IMR-90 (cell line): ENCODE measurements around the gene CARD10. TPM values are rescaled to one million over a fixed set of nuclear protein-coding genes. Genes with fewer than 3 reads are reported as not detected.

Source experiments
- ATAC-seq: fragments of 200-7000 bp; cut with Tn5 transposase; 2 replicates; pipeline ENCODE4 v1.9.1; 2020; ENCODE audit warnings: low read depth, mild to moderate bottlenecking, moderate library complexity
- BruUV-seq: library from RNA; stranded (reverse); fragments of 400-500 nt; replicated peaks from 2 replicates; lab custom pipeline; 2021; lab: Mats Ljungman, UMichigan
- CTCF ChIA-PET: fragments of 300-600 bp; formaldehyde crosslinking; extraction: SDS; loops from one replicate; lab custom pipeline; 2021; ENCODE audit warnings: antibody characterized with exemption; lab: Yijun Ruan, JAX
- POLR2A ChIA-PET: fragments of 300-600 bp; sonication (Branson Sonifier 250); formaldehyde crosslinking; loops from one replicate; lab custom pipeline; 2022; ENCODE audit warnings: antibody characterized with exemption; ENCODE audit not compliant: unreplicated experiment; lab: Charles Lee
- DNase-seq: peaks from one replicate; pipeline ENCODE4 v3.0.0; 2013
- H2AFZ ChIP-seq: replicated peaks from 2 replicates; pipeline ENCODE3; 2013; ENCODE audit warnings: low read length, mild to moderate bottlenecking; ENCODE audit not compliant: poor library complexity
- H2AK5ac ChIP-seq: 2 replicates; pipeline ENCODE4 v1.6.1; 2013; ENCODE audit warnings: low read depth, low read length, inconsistent platforms
- H2AK9ac ChIP-seq: replicated peaks from 2 replicates; pipeline ENCODE3; 2013; ENCODE audit warnings: mild to moderate bottlenecking, low read depth, low read length, moderate library complexity; ENCODE audit not compliant: poor library complexity
- H2BK120ac ChIP-seq: 2 replicates; pipeline ENCODE4 v1.6.1; 2013; ENCODE audit warnings: low read depth, low read length, inconsistent platforms
- H2BK15ac ChIP-seq: 3 replicates; pipeline ENCODE4 v1.6.1; 2013; ENCODE audit warnings: low read depth, low read length, inconsistent platforms
- H2BK20ac ChIP-seq: 2 replicates; pipeline ENCODE4 v1.6.1; 2013; ENCODE audit warnings: low read depth, mild to moderate bottlenecking, inconsistent platforms, low read length, moderate library complexity
- H2BK5ac ChIP-seq: 2 replicates; pipeline ENCODE4 v1.6.1; 2013; ENCODE audit warnings: mild to moderate bottlenecking, low read depth, low read length, inconsistent platforms; ENCODE audit not compliant: poor library complexity, severe bottlenecking
- H3K14ac ChIP-seq: replicated peaks from 2 replicates; pipeline ENCODE4 v1.6.1; 2013; ENCODE audit warnings: low read depth, low read length, inconsistent platforms
- H3K18ac ChIP-seq: 2 replicates; pipeline ENCODE4 v1.6.1; 2013; ENCODE audit warnings: low read depth, low read length, control low read depth
- H3K23ac ChIP-seq: 2 replicates; pipeline ENCODE4 v1.6.1; 2013; ENCODE audit warnings: low read depth, low read length, inconsistent platforms
- H3K27ac ChIP-seq: 2 replicates; pipeline ENCODE4 v1.5.1; 2013; ENCODE audit warnings: mild to moderate bottlenecking, control low read depth, low read length; ENCODE audit not compliant: insufficient read depth
- H3K27me3 ChIP-seq: 2 replicates; pipeline ENCODE4 v1.6.1; 2013; ENCODE audit warnings: low read length; ENCODE audit not compliant: control insufficient read depth, insufficient read depth
- H3K36me3 ChIP-seq: 2 replicates; pipeline ENCODE4 v1.6.1; 2013; ENCODE audit warnings: low read length, mixed read lengths; ENCODE audit not compliant: control insufficient read depth, insufficient read depth
- H3K4ac ChIP-seq: 2 replicates; pipeline ENCODE4 v1.6.1; 2013; ENCODE audit warnings: low read depth, low read length, inconsistent platforms
- H3K4me1 ChIP-seq: 2 replicates; pipeline ENCODE4 v1.6.1; 2013; ENCODE audit warnings: low read length, mixed read lengths; ENCODE audit not compliant: control insufficient read depth, insufficient read depth
- H3K4me2 ChIP-seq: 2 replicates; pipeline ENCODE4 v1.6.1; 2013; ENCODE audit warnings: low read depth, mild to moderate bottlenecking, control low read depth, low read length, moderate library complexity
- H3K4me3 ChIP-seq: 2 replicates; pipeline ENCODE4 v1.5.1; 2013; ENCODE audit warnings: low read depth, mild to moderate bottlenecking, control low read depth, low read length, moderate library complexity; ENCODE audit not compliant: insufficient read depth
- H3K56ac ChIP-seq: 2 replicates; pipeline ENCODE4 v1.6.1; 2013; ENCODE audit warnings: low read length, inconsistent platforms; ENCODE audit not compliant: insufficient read depth; ENCODE audit errors: extremely low read depth
- H3K79me1 ChIP-seq, 2 experiments: 2 replicates each; pipeline ENCODE4 v1.6.1; 2013; ENCODE audit warnings: low read length in 2 of 2, inconsistent platforms in 1 of 2, low read depth in 1 of 2
- H3K9ac ChIP-seq: 2 replicates; pipeline ENCODE4 v1.6.1; 2013; ENCODE audit warnings: low read depth, low read length, control low read depth
- H3K9me1 ChIP-seq: 2 replicates; pipeline ENCODE4 v1.6.1; 2013; ENCODE audit warnings: low read length, inconsistent platforms; ENCODE audit not compliant: insufficient read depth
- H3K9me3 ChIP-seq: 2 replicates; pipeline ENCODE4 v1.6.1; 2013; ENCODE audit warnings: low read length; ENCODE audit not compliant: control insufficient read depth, insufficient read depth
- H4K20me1 ChIP-seq: 2 replicates; pipeline ENCODE4 v1.6.1; 2013; ENCODE audit warnings: low read length, inconsistent platforms; ENCODE audit not compliant: insufficient read depth
- H4K5ac ChIP-seq: 2 replicates; pipeline ENCODE4 v1.6.1; 2013; ENCODE audit warnings: mild to moderate bottlenecking, low read depth, low read length, control low read depth
- H4K8ac ChIP-seq, 2 experiments: 2 replicates each; pipeline ENCODE4 v1.6.1; 2013; ENCODE audit warnings: low read depth in 2 of 2, low read length in 2 of 2, control low read depth in 1 of 2, inconsistent platforms in 1 of 2
- H4K91ac ChIP-seq: 2 replicates; pipeline ENCODE4 v1.6.1; 2013; ENCODE audit warnings: low read depth, low read length, inconsistent platforms; ENCODE audit not compliant: insufficient read depth
- BHLHE40 ChIP-seq: fragments of 150-350 bp; IDR thresholded peaks from 2 replicates; pipeline ENCODE4 v1.6.1; 2016; ENCODE audit warnings: mild to moderate bottlenecking, low read depth, low read length
- CEBPB ChIP-seq: IDR thresholded peaks from 2 replicates; pipeline ENCODE4 v1.6.1; 2012; ENCODE audit warnings: low read depth, low read length, improper control_type of control experiment
- CHD1 ChIP-seq: IDR thresholded peaks from 2 replicates; pipeline ENCODE4 v1.6.1; 2012; ENCODE audit warnings: low read depth, low read length, improper control_type of control experiment
- FOS ChIP-seq: fragments of 150-350 bp; IDR thresholded peaks from 2 replicates; pipeline ENCODE4 v1.6.1; 2016; ENCODE audit warnings: low read depth, low read length
- MAFK ChIP-seq: IDR thresholded peaks from 2 replicates; pipeline ENCODE4 v1.6.1; 2012; ENCODE audit warnings: low read depth, low read length, improper control_type of control experiment
- MAZ ChIP-seq: IDR thresholded peaks from 2 replicates; pipeline ENCODE4 v1.6.1; 2012; ENCODE audit warnings: low read depth, mild to moderate bottlenecking, low read length, improper control_type of control experiment, moderate library complexity, borderline replicate concordance
- MXI1 ChIP-seq: IDR thresholded peaks from 2 replicates; pipeline ENCODE4 v1.6.1; 2012; ENCODE audit warnings: low read depth, mild to moderate bottlenecking, low read length, moderate library complexity, borderline replicate concordance
- NFE2L2 ChIP-seq: fragments of 150-350 bp; IDR thresholded peaks from 2 replicates; pipeline ENCODE4 v1.6.1; 2016; ENCODE audit warnings: low read depth, mild to moderate bottlenecking, low read length
- POLR2A ChIP-seq: IDR thresholded peaks from 2 replicates; pipeline ENCODE4 v1.6.1; 2012; ENCODE audit warnings: mild to moderate bottlenecking, low read depth, low read length
- RAD21 ChIP-seq: IDR thresholded peaks from 2 replicates; pipeline ENCODE4 v1.6.1; 2012; ENCODE audit warnings: low read length, improper control_type of control experiment
- RCOR1 ChIP-seq: IDR thresholded peaks from 2 replicates; pipeline ENCODE4 v1.6.1; 2012; ENCODE audit warnings: mild to moderate bottlenecking, low read length, improper control_type of control experiment; ENCODE audit not compliant: insufficient replicate concordance
- RFX5 ChIP-seq: IDR thresholded peaks from 2 replicates; pipeline ENCODE4 v1.8.0; 2012; ENCODE audit warnings: low read depth, mild to moderate bottlenecking, low read length, moderate library complexity
- SMC3 ChIP-seq: fragments of 150-350 bp; IDR thresholded peaks from 2 replicates; pipeline ENCODE4 v1.6.1; 2016; ENCODE audit warnings: low read depth, mild to moderate bottlenecking, antibody characterized with exemption, low read length, moderate library complexity
- WGBS, 2 experiments: methylation state at CpG; one replicate each; pipeline versions ENCODE4 v1.1.5 to v1.1.7; 2013; ENCODE audit warnings: missing lambda C conversion rate in 2 of 2; ENCODE audit not compliant: insufficient read length in 1 of 2; ENCODE audit errors: extremely low coverage in 2 of 2; 5-methylcytosine and 5-hydroxymethylcytosine counted together
- dilution Hi-C: fragments of 300-500 bp; cut with HindIII; formaldehyde crosslinking; loops from one replicate; pipeline ENCODE4 v1.14.3; 2018; ENCODE audit warnings: low sequenced_read_pairs; ENCODE audit not compliant: unreplicated experiment
- in situ Hi-C: fragments of 300-500 bp; cut with MboI; formaldehyde crosslinking; loops from 3 replicates; pipeline ENCODE4 v1.14.3; 2019; ENCODE audit warnings: low sequenced_read_pairs, inconsistent platforms, mixed read lengths
- intact Hi-C: fragments of 100-400 bp; cut with micrococcal nuclease; formaldehyde crosslinking; loops from 2 replicates; pipeline ENCODE4 v1.10.0; 2022
- polyA plus RNA-seq, 3 experiments: library from polyadenylated mRNA; depleted of rRNA; stranded (reverse); fragments of >200 nt; gene quantifications; 2 replicates each; pipeline ENCODE4 v1.2.3, GENCODE V29; 2012; ENCODE audit warnings: low replicate concordance in 1 of 3
- total RNA-seq: library from RNA; depleted of rRNA; stranded (reverse); fragments of >200 nt; gene quantifications from 2 replicates; pipeline ENCODE4 v1.2.3, GENCODE V29; 2012
- TF ChIP-seq, protein P1 (sequence below): fragments of 150-350 bp; IDR thresholded peaks from 2 replicates; pipeline ENCODE4 v1.6.1; 2017; ENCODE audit warnings: mild to moderate bottlenecking, antibody characterized with exemption, low read length, low read depth
- TF ChIP-seq, protein P2 (sequence below): fragments of 150-350 bp; IDR thresholded peaks from 2 replicates; pipeline ENCODE4 v1.6.1; 2016; ENCODE audit warnings: low read depth, mild to moderate bottlenecking, low read length, moderate library complexity, borderline replicate concordance
- TF ChIP-seq, protein P3 (sequence below): conservative IDR thresholded peaks from 2 replicates; pipeline ENCODE4 v1.5.1; 2012; ENCODE audit warnings: mild to moderate bottlenecking, low read depth, low read length, improper control_type of control experiment

Gene CARD10
- total and polyA plus RNA-seq, 2 of the 4 experiments (the other 2 are of a cell fraction) = 6.1 to 18.4 TPM

DNA sequence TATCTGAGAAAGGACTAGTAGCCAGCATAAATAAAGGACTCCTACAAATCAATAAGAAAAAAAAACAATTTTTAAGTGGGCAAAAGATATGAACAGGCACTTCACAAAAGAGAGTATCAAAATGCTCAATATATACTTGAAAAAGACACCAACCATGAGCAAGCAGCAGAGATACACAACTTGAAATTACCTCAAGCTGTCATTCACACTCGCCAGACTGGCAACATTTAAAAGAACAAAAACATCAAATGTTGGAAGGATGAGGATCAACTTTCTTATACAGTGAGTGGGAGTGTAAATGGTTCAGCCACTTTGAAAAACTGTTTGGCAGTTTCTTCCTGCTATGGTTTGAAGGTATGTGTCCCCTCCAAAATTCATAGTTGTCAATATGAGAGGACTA is 68.0 kb downstream of the CARD10 start:
- DNase-seq = no peak
- H2BK20ac ChIP-seq = no peak overlapping the region
- no peak overlapping the region for H4K91ac ChIP-seq
- in situ Hi-C loops = no loop called here
- peaks cover 14% of the 10 kb centered on the region; the same call in 1 of the 2 replicates for H3K9me1 ChIP-seq
- H4K5ac ChIP-seq = no peak overlapping the region
- H3K27me3 ChIP-seq = no peaks in the 10 kb centered on the region
- dilution Hi-C loops = no loop called here
- no peak overlapping the region for H2AK9ac ChIP-seq
- H2AFZ ChIP-seq = no peak overlapping the region
- H2AK5ac ChIP-seq = no peak overlapping the region
- ChIA-PET POLR2A (no interaction called here), CTCF (no interaction called here)
- H4K20me1 ChIP-seq = no peaks in the 10 kb centered on the region
- no peak overlapping the region for H3K27ac ChIP-seq
- H3K18ac ChIP-seq = no peak overlapping the region
- no peak overlapping the region for H4K8ac ChIP-seq
- ATAC-seq = no peak
- intact Hi-C loops = no loop called here
- no peak overlapping the region for H3K9ac ChIP-seq
- peak overlapping the region; percentile 30; the same call in 1 of the 2 replicates for H2BK120ac ChIP-seq
- no peaks in the 10 kb centered on the region for H3K36me3 ChIP-seq
- no peak overlapping the region for H3K56ac ChIP-seq
- no peak overlapping the region for H3K4me2 ChIP-seq
- no peak for TF ChIP-seq MXI1
- no peak for TF ChIP-seq MAFK
- no peak for TF ChIP-seq BHLHE40
- no peak for TF ChIP-seq RAD21
- TF ChIP-seq, protein P1, sequence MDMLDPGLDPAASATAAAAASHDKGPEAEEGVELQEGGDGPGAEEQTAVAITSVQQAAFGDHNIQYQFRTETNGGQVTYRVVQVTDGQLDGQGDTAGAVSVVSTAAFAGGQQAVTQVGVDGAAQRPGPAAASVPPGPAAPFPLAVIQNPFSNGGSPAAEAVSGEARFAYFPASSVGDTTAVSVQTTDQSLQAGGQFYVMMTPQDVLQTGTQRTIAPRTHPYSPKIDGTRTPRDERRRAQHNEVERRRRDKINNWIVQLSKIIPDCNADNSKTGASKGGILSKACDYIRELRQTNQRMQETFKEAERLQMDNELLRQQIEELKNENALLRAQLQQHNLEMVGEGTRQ = no peak
- no peak for TF ChIP-seq SMC3
- no peak for TF ChIP-seq POLR2A
- no peak for TF ChIP-seq RCOR1
- TF ChIP-seq NFE2L2 = no peak
- TF ChIP-seq, protein P2, sequence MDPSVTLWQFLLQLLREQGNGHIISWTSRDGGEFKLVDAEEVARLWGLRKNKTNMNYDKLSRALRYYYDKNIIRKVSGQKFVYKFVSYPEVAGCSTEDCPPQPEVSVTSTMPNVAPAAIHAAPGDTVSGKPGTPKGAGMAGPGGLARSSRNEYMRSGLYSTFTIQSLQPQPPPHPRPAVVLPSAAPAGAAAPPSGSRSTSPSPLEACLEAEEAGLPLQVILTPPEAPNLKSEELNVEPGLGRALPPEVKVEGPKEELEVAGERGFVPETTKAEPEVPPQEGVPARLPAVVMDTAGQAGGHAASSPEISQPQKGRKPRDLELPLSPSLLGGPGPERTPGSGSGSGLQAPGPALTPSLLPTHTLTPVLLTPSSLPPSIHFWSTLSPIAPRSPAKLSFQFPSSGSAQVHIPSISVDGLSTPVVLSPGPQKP = no peak
- TF ChIP-seq, protein P3, sequence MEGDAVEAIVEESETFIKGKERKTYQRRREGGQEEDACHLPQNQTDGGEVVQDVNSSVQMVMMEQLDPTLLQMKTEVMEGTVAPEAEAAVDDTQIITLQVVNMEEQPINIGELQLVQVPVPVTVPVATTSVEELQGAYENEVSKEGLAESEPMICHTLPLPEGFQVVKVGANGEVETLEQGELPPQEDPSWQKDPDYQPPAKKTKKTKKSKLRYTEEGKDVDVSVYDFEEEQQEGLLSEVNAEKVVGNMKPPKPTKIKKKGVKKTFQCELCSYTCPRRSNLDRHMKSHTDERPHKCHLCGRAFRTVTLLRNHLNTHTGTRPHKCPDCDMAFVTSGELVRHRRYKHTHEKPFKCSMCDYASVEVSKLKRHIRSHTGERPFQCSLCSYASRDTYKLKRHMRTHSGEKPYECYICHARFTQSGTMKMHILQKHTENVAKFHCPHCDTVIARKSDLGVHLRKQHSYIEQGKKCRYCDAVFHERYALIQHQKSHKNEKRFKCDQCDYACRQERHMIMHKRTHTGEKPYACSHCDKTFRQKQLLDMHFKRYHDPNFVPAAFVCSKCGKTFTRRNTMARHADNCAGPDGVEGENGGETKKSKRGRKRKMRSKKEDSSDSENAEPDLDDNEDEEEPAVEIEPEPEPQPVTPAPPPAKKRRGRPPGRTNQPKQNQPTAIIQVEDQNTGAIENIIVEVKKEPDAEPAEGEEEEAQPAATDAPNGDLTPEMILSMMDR = no peak
- TF ChIP-seq CEBPB = no peak
- no peak for TF ChIP-seq MAZ
- no peak for TF ChIP-seq RFX5
- no peak for TF ChIP-seq FOS
- no peak for TF ChIP-seq CHD1
- H3K9me3 ChIP-seq = no peaks in the 10 kb centered on the region
- H3K4me1 ChIP-seq = peaks cover 17% of the 10 kb centered on the region
- no CpG with 5 or more reads among the region's 1 CpG for WGBS, 2 experiments
- H3K79me1 ChIP-seq = peaks cover 0 to 3% of the 10 kb centered on the region in 2 experiments; a peak in 1 of 4 replicates
- no peak overlapping the region for H2BK15ac ChIP-seq
- no TSS peak for BruUV-seq
- H3K23ac ChIP-seq = no peak overlapping the region
- H3K4me3 ChIP-seq = no peak overlapping the region
- no peak overlapping the region for H3K14ac ChIP-seq
- no peak overlapping the region for H2BK5ac ChIP-seq
- no peak overlapping the region for H3K4ac ChIP-seq
